Keratinocyte (primary cell): ENCODE results near the gene CPNE1.

ENCODE experiments used
- EZH2 ChIP-seq: IDR thresholded peaks from one replicate; pipeline ENCODE4 v1.6.1; 2012; ENCODE audit warnings: inconsistent platforms, mild to moderate bottlenecking, low read length, moderate library complexity
- TF ChIP-seq, protein P1 (sequence below), 3 experiments: IDR thresholded peaks in 1 of 3; conservative IDR thresholded peaks in 1 of 3; optimal IDR thresholded peaks in 1 of 3; 2 replicates in 2 of 3; 3 replicates in 1 of 3; pipeline versions ENCODE3 to v1.5.1; 2011; ENCODE audit warnings: low read length in 3 of 3, mild to moderate bottlenecking in 3 of 3, moderate library complexity in 2 of 3, control low read depth in 1 of 3, inconsistent platforms in 1 of 3; ENCODE audit not compliant: insufficient read depth in 2 of 3; ENCODE audit errors: extremely low read depth in 1 of 3

DNA sequence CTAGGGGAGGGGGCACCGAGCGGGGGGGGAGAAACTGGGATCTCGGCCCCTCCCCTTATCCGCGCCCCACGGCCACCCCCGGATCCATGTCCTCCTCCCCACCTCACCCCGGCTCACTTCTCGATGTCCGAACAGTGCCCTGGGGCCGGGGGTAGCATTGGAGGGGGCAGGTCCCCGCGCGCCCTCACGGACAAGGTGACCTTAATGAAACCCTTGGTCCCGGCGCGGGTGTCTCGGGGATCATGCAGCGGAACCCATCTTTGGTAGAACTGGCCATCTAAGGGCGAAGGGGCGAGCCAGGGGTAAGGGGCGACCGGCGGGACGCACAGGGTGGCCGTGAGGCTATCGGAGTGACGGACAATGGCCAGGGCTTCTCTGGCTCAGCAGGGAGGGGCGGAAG, 62.7 kb downstream of the CPNE1 start:
- TF ChIP-seq, protein P1, sequence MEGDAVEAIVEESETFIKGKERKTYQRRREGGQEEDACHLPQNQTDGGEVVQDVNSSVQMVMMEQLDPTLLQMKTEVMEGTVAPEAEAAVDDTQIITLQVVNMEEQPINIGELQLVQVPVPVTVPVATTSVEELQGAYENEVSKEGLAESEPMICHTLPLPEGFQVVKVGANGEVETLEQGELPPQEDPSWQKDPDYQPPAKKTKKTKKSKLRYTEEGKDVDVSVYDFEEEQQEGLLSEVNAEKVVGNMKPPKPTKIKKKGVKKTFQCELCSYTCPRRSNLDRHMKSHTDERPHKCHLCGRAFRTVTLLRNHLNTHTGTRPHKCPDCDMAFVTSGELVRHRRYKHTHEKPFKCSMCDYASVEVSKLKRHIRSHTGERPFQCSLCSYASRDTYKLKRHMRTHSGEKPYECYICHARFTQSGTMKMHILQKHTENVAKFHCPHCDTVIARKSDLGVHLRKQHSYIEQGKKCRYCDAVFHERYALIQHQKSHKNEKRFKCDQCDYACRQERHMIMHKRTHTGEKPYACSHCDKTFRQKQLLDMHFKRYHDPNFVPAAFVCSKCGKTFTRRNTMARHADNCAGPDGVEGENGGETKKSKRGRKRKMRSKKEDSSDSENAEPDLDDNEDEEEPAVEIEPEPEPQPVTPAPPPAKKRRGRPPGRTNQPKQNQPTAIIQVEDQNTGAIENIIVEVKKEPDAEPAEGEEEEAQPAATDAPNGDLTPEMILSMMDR (optimal IDR thresholded peaks at IDR 0.05 in 1 of 3, IDR thresholded peaks at IDR 0.05 in 1 of 3, conservative IDR thresholded peaks at IDR 0.05 in 1 of 3; ENCODE audit: extremely low read depth in 1 of 3, insufficient read depth in 2 of 3, low read length in 3 of 3), result no peak
- TF ChIP-seq EZH2, result no peak
